ENCODE results near the gene BIRC5. TPM values are rescaled to one million over a fixed set of nuclear protein-coding genes. Genes with fewer than 3 reads are reported as not detected.

BIRC5 gene
- total RNA-seq, 1 experiment from 2014 or later: 140 TPM

DNA sequence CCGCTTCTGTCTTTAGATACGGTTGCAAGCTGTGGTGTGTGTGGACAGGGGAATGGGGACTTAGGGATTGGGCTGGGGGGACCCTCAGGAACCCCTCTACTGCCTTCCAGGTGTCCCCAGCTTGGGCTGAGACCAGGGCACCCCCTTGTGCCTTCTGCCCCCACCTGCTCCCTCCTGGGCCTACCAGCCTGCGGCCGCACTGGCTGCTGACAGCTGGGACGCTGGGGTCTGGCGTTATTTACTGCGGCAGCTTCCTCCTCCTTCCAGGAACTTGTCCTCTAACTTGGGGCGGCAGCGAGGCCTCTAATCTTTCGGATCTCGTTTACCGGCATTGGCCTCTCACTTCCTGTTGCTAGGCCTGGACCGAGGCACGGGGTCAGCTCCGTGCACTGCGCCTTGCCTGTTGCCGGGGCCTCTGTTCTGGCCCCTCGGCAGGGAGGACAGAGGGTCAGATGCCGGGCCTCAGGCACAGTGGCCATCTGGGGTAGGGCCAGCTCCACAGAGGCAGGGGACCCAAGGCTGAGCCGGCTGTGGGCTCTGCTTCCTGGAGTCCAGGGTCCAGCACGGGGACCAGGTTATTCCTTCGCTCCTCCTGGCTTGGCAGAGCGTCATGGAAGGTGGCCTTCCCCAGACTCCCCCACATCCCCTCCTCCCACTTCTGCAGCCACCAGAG is 49.1 kb downstream of the BIRC5 start:
- Histone ChIP-seq H4K20me1 (ENCODE audit: insufficient read depth) (no peaks in the 10 kb centered on the region), H2AFZ (ENCODE audit: low read depth, low read length, poor library complexity, severe bottlenecking) (no peak overlapping the region), H3K27ac (ENCODE audit: low read depth, low read length) (no peak overlapping the region), H3K79me2 (ENCODE audit: insufficient read depth, low read length) (no peaks in the 10 kb centered on the region), H3K4me2 (ENCODE audit: low read length) (no peak overlapping the region), H3K27me3 (ENCODE audit: insufficient read depth, low read length) (no peaks in the 10 kb centered on the region), H3K4me1 (ENCODE audit: control insufficient read depth in 1 of 2, insufficient read depth in 2 of 2, low read length in 2 of 2) (no peaks in the 10 kb centered on the region), H3K9ac (ENCODE audit: low read length) (no peak overlapping the region), H3K4me3 (replicated peaks in 1 of 2; ENCODE audit: low read depth in 1 of 2, low read length in 2 of 2) (no peak overlapping the region), H3K9me2 (ENCODE audit: insufficient read depth) (no peaks in the 10 kb centered on the region), H3K9me3 (ENCODE audit: control insufficient read depth in 1 of 2, insufficient read depth in 1 of 2, low read depth in 1 of 2, low read length in 2 of 2) (no peaks in the 10 kb centered on the region), H3K36me3 (ENCODE audit: control insufficient read depth in 1 of 2, insufficient read depth in 2 of 2, low read length in 2 of 2) (no peaks in the 10 kb centered on the region)
- no TSS peak for BruUV-seq (replicated peaks)
- RAD21 ChIA-PET (ENCODE audit: low non-redundant PET in 1 of 2, low total read pairs in 2 of 2, uncharacterized antibody in 2 of 2, unreplicated experiment in 2 of 2): no interaction called here
- ATAC-seq (no peak), DNase-seq (ENCODE audit: low read depth, low spot score) (no peak)
- POLR2A ChIA-PET: interaction anchor here (0.6 kb wide), 1 partner anchor 229 kb away, joined by 5 read pairs; no protein-coding TSS in a partner anchor
- intact Hi-C loops (cut with micrococcal nuclease): no loop called here
- CTCF ChIA-PET: interaction anchor here (1.5 kb wide), 1 partner anchor 12 kb away, joined by 9 read pairs; no protein-coding TSS in a partner anchor
- TF ChIP-seq POLR2A (IDR thresholded peaks at IDR 0.05; ENCODE audit: borderline replicate concordance, extremely low read depth, insufficient read depth, insufficient read length) (no peak), SP1 (IDR thresholded peaks at IDR 0.05; ENCODE audit: low read depth) (no peak), ZBTB33 (IDR thresholded peaks at IDR 0.05; ENCODE audit: extremely low read depth, insufficient replicate concordance, low read length) (no peak), YY1 (IDR thresholded peaks at IDR 0.05; ENCODE audit: extremely low read depth, insufficient replicate concordance, low read depth, low read length) (no peak), POLR2AphosphoS5 (IDR thresholded peaks at IDR 0.05; ENCODE audit: low read depth, low read length) (no peak), SRF (IDR thresholded peaks at IDR 0.05; ENCODE audit: low read depth) (no peak), EGR1 (IDR thresholded peaks at IDR 0.05; ENCODE audit: low read depth) (no peak), ZNF274 (IDR thresholded peaks at IDR 0.05; ENCODE audit: low read depth, low read length) (no peak), SIN3A (IDR thresholded peaks at IDR 0.05; ENCODE audit: low read depth) (no peak), CEBPB (IDR thresholded peaks at IDR 0.05; ENCODE audit: low read depth) (no peak), JUND (IDR thresholded peaks at IDR 0.05) (no peak), RAD21 (IDR thresholded peaks at IDR 0.05; ENCODE audit: low read depth) (no peak), CBX3 (IDR thresholded peaks at IDR 0.05; ENCODE audit: low read depth) (no peak), FOSL1 (IDR thresholded peaks at IDR 0.05; ENCODE audit: low read depth) (no peak)
- TF ChIP-seq, protein P1, sequence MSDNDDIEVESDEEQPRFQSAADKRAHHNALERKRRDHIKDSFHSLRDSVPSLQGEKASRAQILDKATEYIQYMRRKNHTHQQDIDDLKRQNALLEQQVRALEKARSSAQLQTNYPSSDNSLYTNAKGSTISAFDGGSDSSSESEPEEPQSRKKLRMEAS (IDR thresholded peaks at IDR 0.05): no peak
- TF ChIP-seq, protein P2, sequence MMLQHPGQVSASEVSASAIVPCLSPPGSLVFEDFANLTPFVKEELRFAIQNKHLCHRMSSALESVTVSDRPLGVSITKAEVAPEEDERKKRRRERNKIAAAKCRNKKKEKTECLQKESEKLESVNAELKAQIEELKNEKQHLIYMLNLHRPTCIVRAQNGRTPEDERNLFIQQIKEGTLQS (IDR thresholded peaks at IDR 0.05): no peak
- TF ChIP-seq, protein P3, sequence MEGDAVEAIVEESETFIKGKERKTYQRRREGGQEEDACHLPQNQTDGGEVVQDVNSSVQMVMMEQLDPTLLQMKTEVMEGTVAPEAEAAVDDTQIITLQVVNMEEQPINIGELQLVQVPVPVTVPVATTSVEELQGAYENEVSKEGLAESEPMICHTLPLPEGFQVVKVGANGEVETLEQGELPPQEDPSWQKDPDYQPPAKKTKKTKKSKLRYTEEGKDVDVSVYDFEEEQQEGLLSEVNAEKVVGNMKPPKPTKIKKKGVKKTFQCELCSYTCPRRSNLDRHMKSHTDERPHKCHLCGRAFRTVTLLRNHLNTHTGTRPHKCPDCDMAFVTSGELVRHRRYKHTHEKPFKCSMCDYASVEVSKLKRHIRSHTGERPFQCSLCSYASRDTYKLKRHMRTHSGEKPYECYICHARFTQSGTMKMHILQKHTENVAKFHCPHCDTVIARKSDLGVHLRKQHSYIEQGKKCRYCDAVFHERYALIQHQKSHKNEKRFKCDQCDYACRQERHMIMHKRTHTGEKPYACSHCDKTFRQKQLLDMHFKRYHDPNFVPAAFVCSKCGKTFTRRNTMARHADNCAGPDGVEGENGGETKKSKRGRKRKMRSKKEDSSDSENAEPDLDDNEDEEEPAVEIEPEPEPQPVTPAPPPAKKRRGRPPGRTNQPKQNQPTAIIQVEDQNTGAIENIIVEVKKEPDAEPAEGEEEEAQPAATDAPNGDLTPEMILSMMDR (IDR thresholded peaks at IDR 0.05 in 2 of 3, conservative IDR thresholded peaks at IDR 0.05 in 1 of 3; ENCODE audit: borderline replicate concordance in 1 of 3, insufficient read depth in 1 of 3, low read depth in 2 of 3, low read length in 2 of 3): no peak

Measured in HCT116 (cell line).